B cell (primary cell): Measurements from ENCODE around the gene RNLS. TPM values are rescaled to one million over a fixed set of nuclear protein-coding genes. Genes with fewer than 3 reads are reported as not detected.

Experiments
- ATAC-seq: fragments of 200-7000 bp; cut with Tn5 transposase; one replicate; pipeline ENCODE4 v1.10.0; 2021; ENCODE audit warnings: low read depth, mild to moderate bottlenecking, moderate number of reproducible peaks, moderate library complexity
- CTCF ChIA-PET: fragments of 350-600 bp; sonication (Branson Sonifier 250); formaldehyde crosslinking; loops from one replicate; lab custom pipeline; 2021; ENCODE audit warnings: antibody characterized with exemption, inconsistent platforms; lab: Charles Lee
- POLR2A ChIA-PET: fragments of 350-600 bp; sonication (Branson Sonifier 250); formaldehyde crosslinking; loops from one replicate; lab custom pipeline; 2021; ENCODE audit warnings: antibody characterized with exemption; lab: Charles Lee
- DNase-seq: peaks from one replicate; pipeline ENCODE4 v3.0.0; 2013
- H2AFZ ChIP-seq: 2 replicates; pipeline ENCODE4 v1.6.1; 2012; ENCODE audit warnings: mild to moderate bottlenecking, low read depth, low read length; ENCODE audit not compliant: insufficient read depth, poor library complexity, severe bottlenecking
- H3K27ac ChIP-seq, 2 donors: 1 replicate in 1 of 2; 2 replicates in 1 of 2; pipeline ENCODE4 v1.5.1; 2012 to 2013; ENCODE audit warnings: low read length in 2 of 2, mild to moderate bottlenecking in 2 of 2, moderate library complexity in 1 of 2
- H3K27me3 ChIP-seq, 4 experiments: fragments of 200-600 bp in 1 of 4; sonication (generic) in 1 of 4; replicated peaks in 1 of 4; 1 replicate in 2 of 4; 2 replicates in 2 of 4; pipeline versions ENCODE4 v1.6.1 to v1.7.0; 2013 to 2016; ENCODE audit warnings: low read length in 3 of 4, mild to moderate bottlenecking in 2 of 4, mixed read lengths in 1 of 4, moderate library complexity in 1 of 4; ENCODE audit not compliant: insufficient read depth in 4 of 4, control insufficient read depth in 3 of 4; ENCODE audit errors: control extremely low read depth in 1 of 4
- H3K36me3 ChIP-seq, 2 experiments: replicated peaks in 1 of 2; 1 replicate in 1 of 2; 2 replicates in 1 of 2; pipeline versions ENCODE4 v1.6.1 to v1.7.1; 2013; ENCODE audit warnings: low read length in 1 of 2; ENCODE audit not compliant: insufficient read depth in 2 of 2, control insufficient read depth in 1 of 2; ENCODE audit errors: control extremely low read depth in 1 of 2, extremely low read depth in 1 of 2
- H3K4me1 ChIP-seq, 2 donors: fragments of 200-600 bp in 1 of 2; sonication (generic) in 1 of 2; 1 replicate in 1 of 2; 2 replicates in 1 of 2; pipeline versions ENCODE4 v1.5.1 to v1.6.1; 2013 to 2017; ENCODE audit warnings: low read length in 2 of 2; ENCODE audit not compliant: control insufficient read depth in 2 of 2, insufficient read depth in 2 of 2
- H3K4me2 ChIP-seq: replicated peaks from 2 replicates; pipeline ENCODE3; 2012; ENCODE audit warnings: mild to moderate bottlenecking, low read depth, low read length; ENCODE audit not compliant: poor library complexity, severe bottlenecking
- H3K4me3 ChIP-seq, 5 experiments: fragments of 200-600 bp in 1 of 5; sonication (generic) in 1 of 5; 1 replicate in 3 of 5; 2 replicates in 2 of 5; pipeline versions ENCODE4 v1.5.1 to v1.7.0; 2011 to 2016; ENCODE audit warnings: low read length in 4 of 5, mild to moderate bottlenecking in 4 of 5, low read depth in 2 of 5, control low read depth in 1 of 5, moderate library complexity in 1 of 5; ENCODE audit not compliant: insufficient read depth in 1 of 5; ENCODE audit errors: control extremely low read depth in 1 of 5, extremely low read depth in 1 of 5
- H3K79me2 ChIP-seq: fragments of 200-600 bp; sonication (generic); one replicate; pipeline ENCODE4 v1.6.0; 2016; ENCODE audit warnings: low read length; ENCODE audit not compliant: control insufficient read depth, insufficient read depth
- H3K9ac ChIP-seq: fragments of 200-600 bp; sonication (generic); 2 replicates; pipeline ENCODE4 v1.6.1; 2017; ENCODE audit warnings: mild to moderate bottlenecking, low read length, moderate library complexity
- H3K9me3 ChIP-seq, 3 donors: one replicate each; pipeline versions ENCODE4 v1.6.1 to v1.7.1; 2013; ENCODE audit warnings: low read length in 2 of 3; ENCODE audit not compliant: control insufficient read depth in 2 of 3, insufficient read depth in 1 of 3; ENCODE audit errors: control extremely low read depth in 1 of 3
- H4K20me1 ChIP-seq: 2 replicates; pipeline ENCODE4 v1.6.0; 2012; ENCODE audit warnings: mild to moderate bottlenecking, low read length; ENCODE audit not compliant: insufficient read depth, control insufficient read depth, poor library complexity, severe bottlenecking
- H3K27ac Mint-ChIP-seq: one replicate; pipeline ENCODE4 v1.8.0; 2021; ENCODE audit warnings: mixed read lengths
- H3K27me3 Mint-ChIP-seq: one replicate; pipeline ENCODE4 v1.8.0; 2021; ENCODE audit warnings: mixed read lengths
- H3K4me1 Mint-ChIP-seq: one replicate; pipeline ENCODE4 v1.8.0; 2021; ENCODE audit warnings: mixed read lengths
- H3K4me3 Mint-ChIP-seq: one replicate; pipeline ENCODE4 v1.8.0; 2021; ENCODE audit warnings: mixed read lengths
- H3K9me3 Mint-ChIP-seq: one replicate; pipeline ENCODE4 v1.8.0; 2022; ENCODE audit warnings: mixed read lengths; ENCODE audit not compliant: insufficient read depth
- EZH2 ChIP-seq: IDR thresholded peaks from 2 replicates; pipeline ENCODE4 v1.6.1; 2012; ENCODE audit warnings: borderline replicate concordance, low read depth, mild to moderate bottlenecking, moderate library complexity, low read length; ENCODE audit not compliant: insufficient read depth, poor library complexity, severe bottlenecking
- WGBS: methylation state at CpG from one replicate; pipeline ENCODE4 v1.1.5; 2013; ENCODE audit warnings: missing lambda C conversion rate; ENCODE audit not compliant: insufficient coverage; 5-methylcytosine and 5-hydroxymethylcytosine counted together
- intact Hi-C: fragments of 100-400 bp; cut with micrococcal nuclease; formaldehyde crosslinking; loops from one replicate; pipeline ENCODE4 v1.10.0; 2022
- polyA plus RNA-seq: library from polyadenylated mRNA; depleted of rRNA; stranded (reverse); fragments of >200 nt; gene quantifications from 2 replicates; pipeline ENCODE4 v1.2.3, GENCODE V29; 2012
- total RNA-seq, 2 donors: library from RNA; stranded (reverse); fragments of 120-200 nt in 1 of 2; gene quantifications; 1 replicate in 1 of 2; 2 replicates in 1 of 2; pipeline versions ENCODE4 v1.2.3 to v1.2.4, GENCODE V29; 2013 to 2022
- TF ChIP-seq, protein P1 (sequence below): fragments of 200-600 bp; IDR thresholded peaks from one replicate; pipeline ENCODE4 v1.8.0; 2022; ENCODE audit warnings: antibody characterized with exemption, mild to moderate bottlenecking

Gene RNLS
- total and polyA plus RNA-seq, 2 donors (not counting 1 experiment from before 2014, with no cell fraction given) = 3.5 to 7.5 TPM

DNA sequence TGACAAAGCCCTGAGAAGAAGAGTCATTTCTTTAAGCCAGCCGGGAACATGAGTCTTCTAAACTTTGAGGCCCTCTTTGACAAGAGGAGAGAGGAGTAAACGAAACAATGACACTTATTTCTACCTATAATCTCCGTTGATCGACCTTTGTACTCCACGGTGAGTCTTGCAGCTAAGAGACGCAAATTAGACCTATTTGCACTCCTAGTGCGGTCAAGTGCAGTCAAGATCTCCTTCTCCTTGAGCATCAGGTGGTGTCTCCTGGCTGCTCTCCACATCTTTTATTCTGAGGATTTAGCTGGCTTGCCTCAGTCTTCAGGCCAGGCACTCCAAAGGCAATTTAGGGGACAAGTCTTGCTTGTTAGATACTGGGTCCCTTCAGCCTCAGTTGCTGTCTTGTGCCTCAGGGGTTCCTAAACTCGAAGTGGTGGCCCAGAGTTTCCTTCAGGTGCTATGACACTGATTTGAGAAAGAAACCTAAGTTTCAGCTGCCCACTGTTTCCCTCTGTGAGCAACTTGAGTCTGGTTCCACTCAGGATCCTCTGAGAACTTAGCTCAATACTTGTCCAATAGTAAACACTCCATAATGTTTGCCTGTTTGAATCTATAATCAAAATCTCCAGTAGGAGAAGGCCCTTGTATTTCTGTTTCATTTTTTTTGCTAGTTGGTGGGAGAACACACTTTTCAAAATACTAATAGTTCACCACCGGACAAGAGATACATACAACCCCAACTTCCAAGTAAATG, 312.9 kb downstream of the RNLS start:
- Mint-ChIP-seq H3K27ac (no peak overlapping the region), H3K4me3 (no peak overlapping the region), H3K27me3 (no peaks in the 10 kb centered on the region), H3K9me3 (no peaks in the 10 kb centered on the region), H3K4me1 (peaks cover 31% of the 10 kb centered on the region)
- DNase-seq (no peak), ATAC-seq (no peak)
- CTCF ChIA-PET = interaction anchor here (0.9 kb wide), 1 partner anchor 116 kb away, joined by 3 read pairs; no protein-coding TSS in a partner anchor
- intact Hi-C loops = loop anchor here (5.0 kb wide), 2 partner anchors 117 to 408 kb away; partner anchors contain the start of genes KLLN and PTEN
- Histone ChIP-seq H4K20me1 (no peaks in the 10 kb centered on the region), H3K36me3 (no peaks in the 10 kb centered on the region), H3K27me3 (no peaks in the 10 kb centered on the region), H3K79me2 (no peaks in the 10 kb centered on the region), H3K4me3 (no peak overlapping the region), H3K4me2 (no peak overlapping the region), H3K27ac (no peak overlapping the region), H2AFZ (no peak overlapping the region), H3K4me1 (peaks cover 24 to 31% of the 10 kb centered on the region in 2 donors), H3K9me3 (no peaks in the 10 kb centered on the region), H3K9ac (no peak overlapping the region)
- POLR2A ChIA-PET = no interaction called here
- 95% methylated on average over 6 of the region's 9 CpGs for WGBS
- no peak for TF ChIP-seq EZH2
- TF ChIP-seq, protein P1, sequence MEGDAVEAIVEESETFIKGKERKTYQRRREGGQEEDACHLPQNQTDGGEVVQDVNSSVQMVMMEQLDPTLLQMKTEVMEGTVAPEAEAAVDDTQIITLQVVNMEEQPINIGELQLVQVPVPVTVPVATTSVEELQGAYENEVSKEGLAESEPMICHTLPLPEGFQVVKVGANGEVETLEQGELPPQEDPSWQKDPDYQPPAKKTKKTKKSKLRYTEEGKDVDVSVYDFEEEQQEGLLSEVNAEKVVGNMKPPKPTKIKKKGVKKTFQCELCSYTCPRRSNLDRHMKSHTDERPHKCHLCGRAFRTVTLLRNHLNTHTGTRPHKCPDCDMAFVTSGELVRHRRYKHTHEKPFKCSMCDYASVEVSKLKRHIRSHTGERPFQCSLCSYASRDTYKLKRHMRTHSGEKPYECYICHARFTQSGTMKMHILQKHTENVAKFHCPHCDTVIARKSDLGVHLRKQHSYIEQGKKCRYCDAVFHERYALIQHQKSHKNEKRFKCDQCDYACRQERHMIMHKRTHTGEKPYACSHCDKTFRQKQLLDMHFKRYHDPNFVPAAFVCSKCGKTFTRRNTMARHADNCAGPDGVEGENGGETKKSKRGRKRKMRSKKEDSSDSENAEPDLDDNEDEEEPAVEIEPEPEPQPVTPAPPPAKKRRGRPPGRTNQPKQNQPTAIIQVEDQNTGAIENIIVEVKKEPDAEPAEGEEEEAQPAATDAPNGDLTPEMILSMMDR = no peak

DNA sequence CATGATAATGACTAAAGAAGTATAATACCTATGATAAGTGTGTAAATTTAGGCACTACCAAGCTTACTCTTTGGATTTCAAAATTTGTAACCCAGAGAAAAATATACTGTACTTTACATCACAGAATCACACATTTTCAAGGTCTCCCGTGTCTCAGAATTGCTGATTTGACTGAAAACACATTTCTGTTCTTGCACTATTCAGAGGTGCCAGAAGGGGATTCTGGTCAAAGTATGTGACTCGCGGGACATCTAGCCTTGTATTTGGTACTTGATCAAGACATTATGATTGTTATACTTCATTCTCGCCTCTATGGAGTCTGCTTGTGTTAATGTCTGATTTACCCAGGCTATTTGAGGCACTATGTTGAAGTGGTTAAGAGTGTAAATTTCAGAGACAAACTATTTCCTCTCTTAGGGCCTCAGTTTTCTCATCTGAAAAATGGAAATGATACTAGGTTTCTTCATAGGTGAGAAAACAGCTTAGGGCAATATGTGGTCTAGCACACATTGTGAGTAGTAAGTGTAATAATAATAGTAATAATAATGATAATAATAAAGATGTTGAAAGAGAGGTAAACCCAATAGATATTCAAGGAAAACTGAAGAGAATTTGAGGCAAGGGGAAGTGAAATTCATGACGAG, 320.4 kb downstream of the RNLS start:
- 93% methylated on average over 2 of the region's 5 CpGs for WGBS
- H3K27ac ChIP-seq = no peak overlapping the region
- ChIA-PET POLR2A (no interaction called here), CTCF (interaction anchor here (1.7 kb wide), 1 partner anchor 148 kb away, joined by 3 read pairs; no protein-coding TSS in a partner anchor)
- no peak for TF ChIP-seq EZH2
- H3K4me1 ChIP-seq = peaks cover 6 to 10% of the 10 kb centered on the region in 2 donors
- peaks cover 18% of the 10 kb centered on the region for H3K4me1 Mint-ChIP-seq
- H3K36me3 ChIP-seq = no peaks in the 10 kb centered on the region
- ATAC-seq = no peak
- no peak for DNase-seq
- H2AFZ ChIP-seq = no peak overlapping the region
- H3K9me3 Mint-ChIP-seq = peaks cover 2% of the 10 kb centered on the region
- H3K4me3 Mint-ChIP-seq = no peak overlapping the region
- H3K9ac ChIP-seq = no peak overlapping the region
- H3K9me3 ChIP-seq = no peaks in the 10 kb centered on the region
- no peaks in the 10 kb centered on the region for H3K27me3 ChIP-seq
- H3K79me2 ChIP-seq = no peaks in the 10 kb centered on the region
- H3K4me2 ChIP-seq = no peak overlapping the region
- no peak overlapping the region for H3K4me3 ChIP-seq
- H3K27me3 Mint-ChIP-seq = no peaks in the 10 kb centered on the region
- no peaks in the 10 kb centered on the region for H4K20me1 ChIP-seq
- H3K27ac Mint-ChIP-seq = no peak overlapping the region
- intact Hi-C loops = loop anchor here (1.0 kb wide), 1 partner anchor 9 kb away; no protein-coding TSS in a partner anchor
